ENCODE results near the gene ORMDL3.

DNA sequence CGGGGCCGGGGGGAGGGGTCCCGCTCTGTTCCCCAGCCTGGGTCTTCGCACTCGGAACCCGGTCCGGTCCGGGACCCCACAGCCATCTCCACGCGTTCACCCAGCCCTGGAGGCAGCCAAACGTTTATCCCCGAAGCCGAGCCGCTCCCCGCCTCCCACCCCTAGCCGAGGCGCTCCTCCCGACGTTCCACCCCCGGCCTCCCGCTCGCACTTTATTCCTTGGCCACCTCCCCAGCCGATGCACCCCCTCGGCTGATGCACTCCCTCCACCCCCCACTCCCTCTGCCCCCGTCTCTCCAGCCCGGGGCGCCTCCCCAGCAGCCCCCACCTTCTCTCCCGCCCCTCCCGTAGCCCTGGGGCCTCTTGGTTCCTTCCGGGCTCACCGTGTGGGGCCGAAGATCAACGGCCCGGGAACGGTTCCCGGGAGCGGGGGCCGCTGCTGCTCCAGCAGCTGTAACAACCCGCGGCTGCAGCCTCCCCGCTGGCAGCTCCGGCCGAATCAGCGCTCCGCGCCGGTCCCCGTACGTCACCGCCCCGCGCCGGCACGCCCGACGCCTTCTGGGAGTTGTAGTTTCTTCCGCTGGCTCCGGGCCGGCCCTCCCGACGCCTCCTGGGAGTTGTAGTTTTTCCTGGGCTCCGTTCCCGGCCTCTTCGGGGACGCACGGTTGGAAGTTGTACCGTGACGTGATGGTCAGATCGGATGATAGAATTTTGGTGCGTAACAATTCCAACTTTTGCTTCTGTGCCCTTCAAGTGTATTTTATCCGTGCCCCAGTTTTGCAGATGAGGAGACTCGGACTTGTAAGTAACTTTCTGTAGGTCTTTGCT is at the start of gene ORMDL3, which contains the start of gene LRRC3C:
- TF ChIP-seq, protein P1, sequence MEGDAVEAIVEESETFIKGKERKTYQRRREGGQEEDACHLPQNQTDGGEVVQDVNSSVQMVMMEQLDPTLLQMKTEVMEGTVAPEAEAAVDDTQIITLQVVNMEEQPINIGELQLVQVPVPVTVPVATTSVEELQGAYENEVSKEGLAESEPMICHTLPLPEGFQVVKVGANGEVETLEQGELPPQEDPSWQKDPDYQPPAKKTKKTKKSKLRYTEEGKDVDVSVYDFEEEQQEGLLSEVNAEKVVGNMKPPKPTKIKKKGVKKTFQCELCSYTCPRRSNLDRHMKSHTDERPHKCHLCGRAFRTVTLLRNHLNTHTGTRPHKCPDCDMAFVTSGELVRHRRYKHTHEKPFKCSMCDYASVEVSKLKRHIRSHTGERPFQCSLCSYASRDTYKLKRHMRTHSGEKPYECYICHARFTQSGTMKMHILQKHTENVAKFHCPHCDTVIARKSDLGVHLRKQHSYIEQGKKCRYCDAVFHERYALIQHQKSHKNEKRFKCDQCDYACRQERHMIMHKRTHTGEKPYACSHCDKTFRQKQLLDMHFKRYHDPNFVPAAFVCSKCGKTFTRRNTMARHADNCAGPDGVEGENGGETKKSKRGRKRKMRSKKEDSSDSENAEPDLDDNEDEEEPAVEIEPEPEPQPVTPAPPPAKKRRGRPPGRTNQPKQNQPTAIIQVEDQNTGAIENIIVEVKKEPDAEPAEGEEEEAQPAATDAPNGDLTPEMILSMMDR (conservative IDR thresholded peaks at IDR 0.05; ENCODE audit: low read depth, low read length) = no peak
- TF ChIP-seq EZH2 (IDR thresholded peaks at IDR 0.05; ENCODE audit: borderline replicate concordance, low read depth, low read length, poor library complexity, severe bottlenecking) = no peak

Measured in A673 (cell line).